ENCODE data around the gene AOC3. TPM values are rescaled to one million over a fixed set of nuclear protein-coding genes. Genes with fewer than 3 reads are reported as not detected.

Gene AOC3
- total and polyA plus RNA-seq, 2 of the 13 experiments (the other 11 are each of a cell fraction or from before 2014, with no cell fraction given) = 8.7 to 51.7 TPM

DNA sequence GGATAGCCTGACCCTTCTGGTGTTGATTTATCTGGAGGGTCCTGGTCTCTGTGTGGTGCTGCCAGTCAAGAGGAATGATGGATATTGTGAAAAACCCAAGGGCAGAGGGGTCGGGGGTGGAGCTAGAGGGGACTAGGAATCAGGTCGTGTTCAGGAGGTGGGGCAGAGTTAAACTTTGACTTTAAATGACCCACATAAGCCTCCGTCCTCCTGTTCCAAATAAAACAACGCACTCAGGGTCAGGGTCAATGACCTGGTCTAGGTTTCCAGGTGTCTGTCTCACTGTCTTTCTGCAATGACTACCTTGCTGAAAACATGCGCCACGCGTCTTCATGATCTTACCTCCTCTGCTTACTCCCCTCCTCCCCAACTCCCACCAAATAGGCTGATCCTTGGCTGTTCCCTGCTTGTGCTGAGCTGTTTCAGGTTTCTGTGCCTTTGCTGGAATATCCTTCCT lies 14.7 kb downstream of the AOC3 start (continued):
- TF ChIP-seq ZBTB7B (CRISPR knock-in tag; IDR thresholded peaks at IDR 0.05) (peak; percentile 60; the same call in 1 of the 2 replicates), CREM (IDR thresholded peaks at IDR 0.05) (peak; percentile 71; the same call in 1 of the 2 replicates), CREM (CRISPR knock-in tag; IDR thresholded peaks at IDR 0.05) (no peak), NR2F6 (IDR thresholded peaks at IDR 0.05) (peak; percentile 97), NR2F6 (CRISPR knock-in tag; IDR thresholded peaks at IDR 0.05) (peak; percentile 98), PAXIP1 (CRISPR knock-in tag; conservative IDR thresholded peaks at IDR 0.05) (peak; percentile 86), DMAP1 (CRISPR knock-in tag; IDR thresholded peaks at IDR 0.05) (peak; percentile 55), EP300 (IDR thresholded peaks at IDR 0.05; ENCODE audit: low read depth in 2 of 2, low read length in 2 of 2) (peak in 1 of 2 experiments; percentile 83; a peak in 2 of 4 replicates), EP300 (CRISPR knock-in tag; IDR thresholded peaks at IDR 0.05; ENCODE audit: borderline replicate concordance) (no peak), PAWR (CRISPR knock-in tag; IDR thresholded peaks at IDR 0.05; ENCODE audit: borderline replicate concordance) (no peak), GFI1 (CRISPR knock-in tag; IDR thresholded peaks at IDR 0.05; ENCODE audit: borderline replicate concordance) (peak; percentile 90), ZMYM3 (CRISPR knock-in tag; IDR thresholded peaks at IDR 0.05) (no peak), FOXP4 (CRISPR knock-in tag; IDR thresholded peaks at IDR 0.05) (peak; percentile 65; the same call in 1 of the 2 replicates), ETV5 (CRISPR knock-in tag; IDR thresholded peaks at IDR 0.05; ENCODE audit: borderline replicate concordance) (peak; percentile 68; the same call in 1 of the 2 replicates), ZNF776 (CRISPR knock-in tag; IDR thresholded peaks at IDR 0.05) (no peak)
- TF ChIP-seq, protein P1, sequence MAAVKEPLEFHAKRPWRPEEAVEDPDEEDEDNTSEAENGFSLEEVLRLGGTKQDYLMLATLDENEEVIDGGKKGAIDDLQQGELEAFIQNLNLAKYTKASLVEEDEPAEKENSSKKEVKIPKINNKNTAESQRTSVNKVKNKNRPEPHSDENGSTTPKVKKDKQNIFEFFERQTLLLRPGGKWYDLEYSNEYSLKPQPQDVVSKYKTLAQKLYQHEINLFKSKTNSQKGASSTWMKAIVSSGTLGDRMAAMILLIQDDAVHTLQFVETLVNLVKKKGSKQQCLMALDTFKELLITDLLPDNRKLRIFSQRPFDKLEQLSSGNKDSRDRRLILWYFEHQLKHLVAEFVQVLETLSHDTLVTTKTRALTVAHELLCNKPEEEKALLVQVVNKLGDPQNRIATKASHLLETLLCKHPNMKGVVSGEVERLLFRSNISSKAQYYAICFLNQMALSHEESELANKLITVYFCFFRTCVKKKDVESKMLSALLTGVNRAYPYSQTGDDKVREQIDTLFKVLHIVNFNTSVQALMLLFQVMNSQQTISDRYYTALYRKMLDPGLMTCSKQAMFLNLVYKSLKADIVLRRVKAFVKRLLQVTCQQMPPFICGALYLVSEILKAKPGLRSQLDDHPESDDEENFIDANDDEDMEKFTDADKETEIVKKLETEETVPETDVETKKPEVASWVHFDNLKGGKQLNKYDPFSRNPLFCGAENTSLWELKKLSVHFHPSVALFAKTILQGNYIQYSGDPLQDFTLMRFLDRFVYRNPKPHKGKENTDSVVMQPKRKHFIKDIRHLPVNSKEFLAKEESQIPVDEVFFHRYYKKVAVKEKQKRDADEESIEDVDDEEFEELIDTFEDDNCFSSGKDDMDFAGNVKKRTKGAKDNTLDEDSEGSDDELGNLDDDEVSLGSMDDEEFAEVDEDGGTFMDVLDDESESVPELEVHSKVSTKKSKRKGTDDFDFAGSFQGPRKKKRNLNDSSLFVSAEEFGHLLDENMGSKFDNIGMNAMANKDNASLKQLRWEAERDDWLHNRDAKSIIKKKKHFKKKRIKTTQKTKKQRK (IDR thresholded peaks at IDR 0.05; ENCODE audit: low read length) = no peak
- TF ChIP-seq, protein P2, sequence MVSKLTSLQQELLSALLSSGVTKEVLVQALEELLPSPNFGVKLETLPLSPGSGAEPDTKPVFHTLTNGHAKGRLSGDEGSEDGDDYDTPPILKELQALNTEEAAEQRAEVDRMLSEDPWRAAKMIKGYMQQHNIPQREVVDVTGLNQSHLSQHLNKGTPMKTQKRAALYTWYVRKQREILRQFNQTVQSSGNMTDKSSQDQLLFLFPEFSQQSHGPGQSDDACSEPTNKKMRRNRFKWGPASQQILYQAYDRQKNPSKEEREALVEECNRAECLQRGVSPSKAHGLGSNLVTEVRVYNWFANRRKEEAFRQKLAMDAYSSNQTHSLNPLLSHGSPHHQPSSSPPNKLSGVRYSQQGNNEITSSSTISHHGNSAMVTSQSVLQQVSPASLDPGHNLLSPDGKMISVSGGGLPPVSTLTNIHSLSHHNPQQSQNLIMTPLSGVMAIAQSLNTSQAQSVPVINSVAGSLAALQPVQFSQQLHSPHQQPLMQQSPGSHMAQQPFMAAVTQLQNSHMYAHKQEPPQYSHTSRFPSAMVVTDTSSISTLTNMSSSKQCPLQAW (CRISPR knock-in tag; IDR thresholded peaks at IDR 0.05) = peak; percentile 96
- TF ChIP-seq, protein P3, sequence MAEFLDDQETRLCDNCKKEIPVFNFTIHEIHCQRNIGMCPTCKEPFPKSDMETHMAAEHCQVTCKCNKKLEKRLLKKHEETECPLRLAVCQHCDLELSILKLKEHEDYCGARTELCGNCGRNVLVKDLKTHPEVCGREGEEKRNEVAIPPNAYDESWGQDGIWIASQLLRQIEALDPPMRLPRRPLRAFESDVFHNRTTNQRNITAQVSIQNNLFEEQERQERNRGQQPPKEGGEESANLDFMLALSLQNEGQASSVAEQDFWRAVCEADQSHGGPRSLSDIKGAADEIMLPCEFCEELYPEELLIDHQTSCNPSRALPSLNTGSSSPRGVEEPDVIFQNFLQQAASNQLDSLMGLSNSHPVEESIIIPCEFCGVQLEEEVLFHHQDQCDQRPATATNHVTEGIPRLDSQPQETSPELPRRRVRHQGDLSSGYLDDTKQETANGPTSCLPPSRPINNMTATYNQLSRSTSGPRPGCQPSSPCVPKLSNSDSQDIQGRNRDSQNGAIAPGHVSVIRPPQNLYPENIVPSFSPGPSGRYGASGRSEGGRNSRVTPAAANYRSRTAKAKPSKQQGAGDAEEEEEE (CRISPR knock-in tag; IDR thresholded peaks at IDR 0.05; ENCODE audit: borderline replicate concordance) = no peak

Measured in HepG2 (cell line).